Mesenchymal stem cell (in vitro differentiated cells and primary cell): ENCODE data around the gene WDR5.

Experiments used
- DNase-seq: peaks from one replicate; pipeline ENCODE4 v3.0.0-alpha.2; 2013
- H2AFZ ChIP-seq: one replicate; pipeline ENCODE4 v1.6.1; 2013; ENCODE audit warnings: low read depth, mild to moderate bottlenecking, control low read depth, inconsistent platforms, low read length, moderate library complexity
- H2AK5ac ChIP-seq: 2 replicates; pipeline ENCODE4 v1.6.1; 2013; ENCODE audit warnings: low read length, moderate library complexity, mild to moderate bottlenecking, inconsistent platforms; ENCODE audit not compliant: severe bottlenecking
- H2BK120ac ChIP-seq: one replicate; pipeline ENCODE4 v1.6.1; 2013; ENCODE audit warnings: low read depth, mild to moderate bottlenecking, inconsistent platforms, low read length, moderate library complexity
- H2BK12ac ChIP-seq, 2 experiments: one replicate each; pipeline ENCODE4 v1.6.1; 2013; ENCODE audit warnings: inconsistent platforms in 2 of 2, low read length in 2 of 2, mild to moderate bottlenecking in 2 of 2, moderate library complexity in 2 of 2, control low read depth in 1 of 2
- H2BK15ac ChIP-seq: one replicate; pipeline ENCODE4 v1.6.1; 2013; ENCODE audit warnings: mild to moderate bottlenecking, low read depth, inconsistent platforms; ENCODE audit not compliant: poor library complexity, severe bottlenecking
- H2BK5ac ChIP-seq: 2 replicates; pipeline ENCODE4 v1.6.1; 2013; ENCODE audit warnings: low read depth, mild to moderate bottlenecking, low read length, control low read depth, inconsistent platforms; ENCODE audit not compliant: poor library complexity, severe bottlenecking
- H3K14ac ChIP-seq, 2 experiments: one replicate each; pipeline ENCODE4 v1.6.1; 2013; ENCODE audit warnings: inconsistent platforms in 2 of 2, low read length in 2 of 2, control low read depth in 1 of 2, mild to moderate bottlenecking in 1 of 2, moderate library complexity in 1 of 2
- H3K18ac ChIP-seq, 2 experiments: one replicate each; pipeline ENCODE4 v1.6.1; 2013; ENCODE audit warnings: inconsistent platforms in 2 of 2, low read length in 2 of 2, control low read depth in 1 of 2, low read depth in 1 of 2, mild to moderate bottlenecking in 1 of 2
- H3K23ac ChIP-seq, 2 experiments: one replicate each; pipeline ENCODE4 v1.6.1; 2013; ENCODE audit warnings: inconsistent platforms in 2 of 2, low read length in 2 of 2, mild to moderate bottlenecking in 2 of 2, moderate library complexity in 2 of 2, control low read depth in 1 of 2
- H3K27ac ChIP-seq: 2 replicates; pipeline ENCODE4 v1.5.1; 2013; ENCODE audit warnings: mild to moderate bottlenecking, moderate library complexity, low read length, control low read depth, inconsistent platforms; ENCODE audit not compliant: poor library complexity, severe bottlenecking
- H3K27me3 ChIP-seq, 2 experiments: 2 replicates each; pipeline versions ENCODE4 v1.6.1 to v1.7.0; 2013; ENCODE audit warnings: low read length in 2 of 2, mild to moderate bottlenecking in 2 of 2, moderate library complexity in 2 of 2, control low read depth in 1 of 2, inconsistent platforms in 1 of 2; ENCODE audit not compliant: control insufficient read depth in 1 of 2, insufficient read depth in 1 of 2
- H3K36me3 ChIP-seq, 2 experiments: 2 replicates each; pipeline versions ENCODE4 v1.6.1 to v1.7.0; 2013; ENCODE audit warnings: low read length in 2 of 2, control low read depth in 1 of 2, inconsistent platforms in 1 of 2, low read depth in 1 of 2, mild to moderate bottlenecking in 1 of 2; ENCODE audit not compliant: insufficient read depth in 2 of 2, control insufficient read depth in 1 of 2
- H3K4ac ChIP-seq, 2 experiments: one replicate each; pipeline ENCODE4 v1.6.1; 2013; ENCODE audit warnings: inconsistent platforms in 2 of 2, low read length in 2 of 2, mild to moderate bottlenecking in 2 of 2, moderate library complexity in 2 of 2, control low read depth in 1 of 2, low read depth in 1 of 2
- H3K4me1 ChIP-seq: 2 replicates; pipeline ENCODE4 v1.6.1; 2013; ENCODE audit warnings: low read depth, low read length, control low read depth; ENCODE audit not compliant: control insufficient read depth, insufficient read depth
- H3K4me2 ChIP-seq: 2 replicates; pipeline ENCODE4 v1.6.1; 2013; ENCODE audit warnings: low read length, mild to moderate bottlenecking, inconsistent platforms; ENCODE audit not compliant: poor library complexity, severe bottlenecking
- H3K4me3 ChIP-seq, 2 experiments: 2 replicates each; pipeline versions ENCODE4 v1.5.1 to v1.7.0; 2013; ENCODE audit warnings: low read length in 2 of 2, mild to moderate bottlenecking in 2 of 2, control low read depth in 1 of 2, low read depth in 1 of 2; ENCODE audit not compliant: insufficient read depth in 1 of 2
- H3K79me1 ChIP-seq: replicated peaks from 2 replicates; pipeline ENCODE4 v1.6.1; 2013; ENCODE audit warnings: mild to moderate bottlenecking, control low read depth, low read length, inconsistent platforms; ENCODE audit not compliant: poor library complexity, severe bottlenecking
- H3K9ac ChIP-seq: 2 replicates; pipeline ENCODE4 v1.7.0; 2013; ENCODE audit warnings: mild to moderate bottlenecking, low read length, moderate library complexity
- H3K9me3 ChIP-seq: 2 replicates; pipeline ENCODE4 v1.7.0; 2013; ENCODE audit warnings: mild to moderate bottlenecking, low read length; ENCODE audit not compliant: control insufficient read depth
- H4K8ac ChIP-seq: one replicate; pipeline ENCODE4 v1.6.1; 2013; ENCODE audit warnings: inconsistent platforms, mild to moderate bottlenecking, low read length, moderate library complexity
- H4K91ac ChIP-seq: one replicate; pipeline ENCODE4 v1.6.1; 2013; ENCODE audit warnings: mild to moderate bottlenecking, low read length, inconsistent platforms
- WGBS: methylation state at CpG from one replicate; pipeline ENCODE4 v1.1.7; 2013; ENCODE audit warnings: mixed read lengths; 5-methylcytosine and 5-hydroxymethylcytosine counted together

The WDR5 gene

DNA sequence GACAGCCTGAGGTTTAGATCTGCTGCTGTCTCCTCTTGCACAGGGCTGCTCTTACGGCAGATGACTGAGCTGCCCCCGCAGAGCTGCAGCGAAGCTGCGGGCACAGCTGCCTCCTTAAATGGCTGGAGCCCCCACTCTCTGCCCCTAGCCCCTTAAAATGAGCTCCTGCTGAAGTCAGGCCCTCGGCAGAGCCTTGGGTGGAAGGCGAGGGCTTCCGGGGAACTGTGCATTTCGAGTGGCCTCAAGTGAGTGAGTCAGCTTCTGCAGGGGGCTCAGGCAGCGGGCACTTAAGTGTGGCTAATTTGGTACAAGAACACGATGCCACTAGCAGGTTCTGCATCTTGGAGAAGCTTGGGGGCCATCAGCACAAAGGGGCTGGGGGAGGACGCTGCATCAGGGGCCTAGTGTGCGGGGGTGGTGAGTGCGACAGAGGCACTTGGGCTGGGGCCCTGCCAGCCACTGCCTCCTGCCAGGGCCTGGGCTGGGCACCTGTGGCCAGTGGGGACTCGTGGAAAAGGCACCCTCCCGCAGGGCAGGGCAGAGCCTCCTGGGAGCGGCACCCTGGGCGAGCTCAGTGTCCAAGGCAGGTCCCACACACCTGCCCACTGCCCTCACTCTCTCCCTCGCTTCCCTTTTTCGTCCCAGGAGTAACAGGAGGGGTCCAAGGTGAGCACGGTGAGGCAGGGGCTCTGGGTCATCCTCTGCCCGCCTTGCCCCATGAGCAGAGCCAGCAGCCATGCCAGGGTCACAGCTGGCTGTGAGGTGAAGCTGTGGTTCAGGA is 57.3 kb downstream of the WDR5 start:
- Histone ChIP-seq H3K4me1 (no peaks in the 10 kb centered on the region), H3K14ac (peak overlapping the region in 1 of 2 experiments; percentile 0), H2BK5ac (no peak overlapping the region), H3K79me1 (no peaks in the 10 kb centered on the region), H3K27ac (no peak overlapping the region), H3K36me3 (no peaks in the 10 kb centered on the region), H3K4me2 (no peak overlapping the region), H4K8ac (no peak overlapping the region), H3K23ac (no peak overlapping the region), H2AFZ (no peak overlapping the region), H3K18ac (peak overlapping the region in 1 of 2 experiments; percentile 58), H3K27me3 (peaks cover 23 to 53% of the 10 kb centered on the region in 2 experiments), H3K9ac (no peak overlapping the region), H2BK15ac (peak overlapping the region; percentile 12), H3K4me3 (no peak overlapping the region), H2AK5ac (no peak overlapping the region), H3K4ac (peak overlapping the region; percentile 30 to 71), H2BK120ac (no peak overlapping the region), H2BK12ac (peak overlapping the region in 1 of 2 experiments; percentile 80), H3K9me3 (no peaks in the 10 kb centered on the region), H4K91ac (peak overlapping the region; percentile 55)
- WGBS, result 76% methylated on average over 19 of the region's 21 CpGs
- DNase-seq, result peak; percentile 51

DNA sequence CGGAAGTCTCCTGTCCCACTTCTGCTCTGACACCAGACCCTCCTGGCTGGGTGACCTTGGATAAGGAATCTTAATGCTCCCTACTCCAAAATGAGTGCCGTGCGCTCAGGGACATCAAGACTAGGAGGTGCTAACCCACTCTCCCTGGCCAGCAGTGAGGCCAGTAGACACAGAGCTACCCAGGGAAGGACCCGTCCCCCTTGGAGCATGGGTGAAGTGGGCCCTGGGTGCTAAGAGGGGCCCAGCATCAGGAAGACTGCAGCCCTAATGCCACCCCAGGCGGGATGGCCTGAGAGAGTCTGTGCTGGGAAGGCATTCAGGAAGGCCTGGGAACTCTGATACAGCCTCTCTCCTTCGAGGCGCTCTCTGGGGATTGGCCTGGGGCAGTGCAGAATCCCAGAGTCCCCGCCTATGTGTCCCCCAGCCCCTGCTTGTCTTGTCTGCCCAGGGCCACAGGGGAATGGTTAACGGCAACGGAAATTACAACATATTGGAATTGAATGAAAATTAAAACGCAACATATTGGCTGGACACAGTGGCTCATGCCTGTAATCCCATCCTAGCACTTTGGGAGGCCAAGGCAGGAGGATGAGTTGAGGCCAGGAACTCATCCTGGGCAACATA is 58.1 kb downstream of the WDR5 start:
- Histone ChIP-seq H2BK12ac (peak overlapping the region in 1 of 2 experiments; percentile 45), H2AFZ (no peak overlapping the region), H2AK5ac (no peak overlapping the region), H3K9me3 (no peaks in the 10 kb centered on the region), H3K27me3 (peaks cover 16 to 44% of the 10 kb centered on the region in 2 experiments), H3K4me1 (no peaks in the 10 kb centered on the region), H3K27ac (no peak overlapping the region), H3K36me3 (no peaks in the 10 kb centered on the region), H2BK5ac (no peak overlapping the region), H4K8ac (no peak overlapping the region), H3K14ac (no peak overlapping the region), H3K9ac (no peak overlapping the region), H3K4me3 (no peak overlapping the region), H3K4me2 (no peak overlapping the region), H3K23ac (no peak overlapping the region), H4K91ac (peak overlapping the region; percentile 55), H2BK120ac (no peak overlapping the region), H3K79me1 (no peaks in the 10 kb centered on the region), H2BK15ac (peak overlapping the region; percentile 39), H3K4ac (peak overlapping the region in 1 of 2 experiments; percentile 20), H3K18ac (peak overlapping the region in 1 of 2 experiments; percentile 43)
- WGBS, result 95% methylated on average over 11 of the region's 11 CpGs
- no peak for DNase-seq

DNA sequence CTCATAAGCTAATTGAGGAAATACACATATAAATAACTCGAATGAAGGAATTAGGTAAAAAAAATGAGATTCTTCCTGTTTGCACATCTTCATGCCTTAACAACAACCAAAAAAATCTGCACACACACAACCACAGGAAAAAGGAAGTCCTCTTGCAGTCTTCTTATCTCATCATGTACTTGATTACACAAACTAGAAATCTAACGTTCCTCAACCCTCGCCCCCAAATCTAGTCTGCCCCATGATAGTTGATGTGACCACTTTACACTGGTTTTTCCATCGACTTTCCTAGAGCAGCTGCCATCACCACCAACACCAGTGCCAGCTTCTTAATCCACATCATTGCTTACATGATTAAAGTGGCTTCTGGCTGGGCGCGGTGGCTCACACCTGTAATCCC is 59.7 kb downstream of the WDR5 start:
- Histone ChIP-seq H2AFZ (no peak overlapping the region), H3K4me3 (no peak overlapping the region), H2BK120ac (no peak overlapping the region), H3K9ac (no peak overlapping the region), H3K36me3 (no peaks in the 10 kb centered on the region), H3K27me3 (peaks cover 6 to 32% of the 10 kb centered on the region in 2 experiments), H2BK12ac (peak overlapping the region; percentile 42 to 73), H3K9me3 (no peaks in the 10 kb centered on the region), H3K18ac (no peak overlapping the region), H3K4ac (no peak overlapping the region), H4K91ac (no peak overlapping the region), H2AK5ac (no peak overlapping the region), H3K4me1 (no peaks in the 10 kb centered on the region), H4K8ac (no peak overlapping the region), H3K14ac (no peak overlapping the region), H3K79me1 (no peaks in the 10 kb centered on the region), H3K4me2 (no peak overlapping the region), H3K23ac (no peak overlapping the region), H3K27ac (no peak overlapping the region), H2BK15ac (no peak overlapping the region), H2BK5ac (no peak overlapping the region)
- 69% methylated on average over 6 of the region's 6 CpGs for WGBS
- no peak for DNase-seq

DNA sequence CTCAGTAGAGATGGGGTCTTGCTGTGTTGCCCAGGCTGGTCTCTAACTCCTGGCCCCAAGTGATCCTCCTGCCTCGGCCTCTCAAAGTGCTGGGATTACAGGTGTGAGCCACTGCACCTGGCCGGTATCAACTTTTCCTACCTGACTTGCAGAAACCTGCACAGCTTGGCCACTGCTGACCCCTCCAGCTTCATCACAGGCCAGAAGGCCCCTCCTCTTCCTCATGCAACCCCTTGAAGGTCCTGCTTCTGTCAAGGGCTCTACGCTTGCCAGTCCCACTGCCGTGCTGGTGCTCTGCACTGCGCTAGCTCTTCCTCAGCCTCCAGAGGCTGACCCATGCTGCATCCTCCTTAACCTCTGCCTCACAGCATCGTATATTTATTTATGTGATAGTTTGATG is 61.0 kb downstream of the WDR5 start:
- H2BK15ac ChIP-seq, result no peak overlapping the region
- peak overlapping the region in 1 of 2 experiments; percentile 90 for H3K14ac ChIP-seq
- no peak overlapping the region for H2BK120ac ChIP-seq
- no peak overlapping the region for H3K9ac ChIP-seq
- H3K4me3 ChIP-seq, result no peak overlapping the region
- no peaks in the 10 kb centered on the region for H3K36me3 ChIP-seq
- H4K8ac ChIP-seq, result no peak overlapping the region
- WGBS, result 74% methylated on average over 5 of the region's 6 CpGs
- H2BK12ac ChIP-seq, result peak overlapping the region in 1 of 2 experiments; percentile 34
- H3K27ac ChIP-seq, result no peak overlapping the region
- H2BK5ac ChIP-seq, result no peak overlapping the region
- H3K23ac ChIP-seq, result no peak overlapping the region
- no peaks in the 10 kb centered on the region for H3K9me3 ChIP-seq
- H3K4ac ChIP-seq, result no peak overlapping the region
- no peaks in the 10 kb centered on the region for H3K79me1 ChIP-seq
- no peak overlapping the region for H2AK5ac ChIP-seq
- no peak overlapping the region for H4K91ac ChIP-seq
- H3K18ac ChIP-seq, result peak overlapping the region in 1 of 2 experiments; percentile 68
- no peak for DNase-seq
- H3K4me2 ChIP-seq, result no peak overlapping the region
- peaks cover 0 to 25% of the 10 kb centered on the region in 2 experiments for H3K27me3 ChIP-seq
- peak overlapping the region; percentile 37 for H2AFZ ChIP-seq
- no peaks in the 10 kb centered on the region for H3K4me1 ChIP-seq
